ENCODE data around the gene POLD2. TPM values are rescaled to one million over a fixed set of nuclear protein-coding genes. Genes with fewer than 3 reads are reported as not detected.

Gene POLD2
- total and polyA plus RNA-seq, 2 of the 8 experiments (the other 6 are each of a cell fraction or from before 2014, with no cell fraction given), result 148 to 214 TPM

GRCh38 chr7:44124822-44125202, 1.5 kb upstream of the POLD2 start (continued):
- TF ChIP-seq CHD7 (IDR thresholded peaks at IDR 0.05; ENCODE audit: insufficient replicate concordance, low read length), result no peak
- no peak for TF ChIP-seq KDM4A (IDR thresholded peaks at IDR 0.05; ENCODE audit: low read depth, low read length, severe bottlenecking)
- TF ChIP-seq KDM1A (IDR thresholded peaks at IDR 0.05; ENCODE audit: borderline replicate concordance, low read length), result no peak
- no peak for TF ChIP-seq CBX8 (IDR thresholded peaks at IDR 0.05; ENCODE audit: borderline replicate concordance, low read depth, low read length)
- TF ChIP-seq JUND (IDR thresholded peaks at IDR 0.05; ENCODE audit: low read length), result no peak
- no peak for TF ChIP-seq GABPA (IDR thresholded peaks at IDR 0.05; ENCODE audit: borderline replicate concordance, insufficient read depth, low read length)
- TF ChIP-seq EGR1 (IDR thresholded peaks at IDR 0.05; ENCODE audit: borderline replicate concordance, low read depth, low read length), result no peak
- no peak for TF ChIP-seq BCL11A (IDR thresholded peaks at IDR 0.05; ENCODE audit: low read depth in 2 of 2, low read length in 2 of 2)
- no peak for TF ChIP-seq SP1 (IDR thresholded peaks at IDR 0.05; ENCODE audit: low read depth, low read length)
- TF ChIP-seq GTF2F1 (IDR thresholded peaks at IDR 0.05; ENCODE audit: borderline replicate concordance, low read depth, low read length), result no peak
- no peak for TF ChIP-seq KDM5A (IDR thresholded peaks at IDR 0.05; ENCODE audit: low read length)
- no peak for TF ChIP-seq BRCA1 (IDR thresholded peaks at IDR 0.05; ENCODE audit: low read depth, low read length)
- no peak for TF ChIP-seq CREB1 (IDR thresholded peaks at IDR 0.05)

Measured in H1 (cell line).